HEK293 (cell line): ENCODE data around the gene MUC20.

Experiments
- CTCF ChIA-PET: fragments of 350-600 bp; formaldehyde crosslinking; extraction: SDS; loops from one replicate; lab custom pipeline; 2021; ENCODE audit warnings: antibody characterized with exemption; lab: Yijun Ruan, JAX
- POLR2A ChIA-PET: fragments of 300-600 bp; formaldehyde crosslinking; extraction: SDS; loops from one replicate; lab custom pipeline; 2020; ENCODE audit warnings: antibody characterized with exemption, inconsistent platforms; lab: Yijun Ruan, JAX
- H3K27ac ChIP-seq: fragments of 200-500 bp; sonication (Bioruptor generic); 2 replicates; pipeline ENCODE4 v1.5.1; 2014; ENCODE audit warnings: low read depth, low read length, control low read depth, inconsistent platforms; ENCODE audit errors: extremely low read depth
- H3K36me3 ChIP-seq, 2 experiments: fragments of 200-500 bp in 1 of 2; sonication (Bioruptor generic) in 1 of 2; 1 replicate in 1 of 2; 2 replicates in 1 of 2; pipeline ENCODE4 v1.5.1; 2014 to 2017; ENCODE audit warnings: inconsistent platforms in 2 of 2, low read length in 2 of 2; ENCODE audit not compliant: control insufficient read depth in 2 of 2, insufficient read depth in 1 of 2
- H3K4me1 ChIP-seq: fragments of 200-500 bp; sonication (Bioruptor generic); 2 replicates; pipeline ENCODE4 v1.5.1; 2014; ENCODE audit warnings: mild to moderate bottlenecking, low read length, inconsistent platforms; ENCODE audit not compliant: control insufficient read depth, insufficient read depth
- H3K4me3 ChIP-seq: 2 replicates; pipeline ENCODE4 v1.5.1; 2011; ENCODE audit warnings: low read depth, mild to moderate bottlenecking, control low read depth, low read length, moderate library complexity
- H3K9me3 ChIP-seq: fragments of 200-500 bp; sonication (Bioruptor generic); 2 replicates; pipeline ENCODE4 v1.5.1; 2014; ENCODE audit warnings: low read depth, low read length, inconsistent platforms; ENCODE audit not compliant: control insufficient read depth, insufficient read depth
- IKZF3 ChIP-seq: fragments of 450-650 bp; IDR thresholded peaks from 2 replicates; pipeline ENCODE4 v1.5.0; 2018; ENCODE audit warnings: missing biosample characterization, mild to moderate bottlenecking, missing genetic modification characterization, moderate library complexity
- INSM2 ChIP-seq: fragments of 450-650 bp; formaldehyde crosslinking; IDR thresholded peaks from 2 replicates; pipeline ENCODE4 v1.5.1; 2016; ENCODE audit warnings: missing biosample characterization, missing genetic modification characterization
- OSR2 ChIP-seq: fragments of 450-650 bp; formaldehyde crosslinking; IDR thresholded peaks from 2 replicates; pipeline ENCODE4 v1.5.1; 2016; ENCODE audit warnings: missing biosample characterization, missing genetic modification characterization
- PRDM6 ChIP-seq: fragments of 450-650 bp; formaldehyde crosslinking; IDR thresholded peaks from 2 replicates; pipeline ENCODE4 v1.5.1; 2017; ENCODE audit warnings: missing biosample characterization, missing genetic modification characterization
- SCRT1 ChIP-seq: fragments of 450-650 bp; formaldehyde crosslinking; IDR thresholded peaks from 2 replicates; pipeline ENCODE4 v1.5.1; 2016; ENCODE audit warnings: missing biosample characterization, missing genetic modification characterization, borderline replicate concordance
- ZEB2 ChIP-seq: fragments of 450-650 bp; formaldehyde crosslinking; IDR thresholded peaks from 2 replicates; pipeline ENCODE4 v1.5.1; 2016; ENCODE audit warnings: missing biosample characterization, missing genetic modification characterization
- ZFP41 ChIP-seq: fragments of 450-650 bp; formaldehyde crosslinking; IDR thresholded peaks from 2 replicates; pipeline ENCODE4 v1.5.1; 2016; ENCODE audit warnings: missing biosample characterization, missing genetic modification characterization, borderline replicate concordance
- ZNF155 ChIP-seq: fragments of 450-650 bp; formaldehyde crosslinking; IDR thresholded peaks from 2 replicates; pipeline ENCODE4 v1.5.1; 2016; ENCODE audit warnings: missing biosample characterization, missing genetic modification characterization
- ZNF174 ChIP-seq: fragments of 450-650 bp; formaldehyde crosslinking; IDR thresholded peaks from 2 replicates; pipeline ENCODE4 v1.5.0; 2017; ENCODE audit warnings: missing biosample characterization, mild to moderate bottlenecking, missing genetic modification characterization
- ZNF423 ChIP-seq: fragments of 450-650 bp; formaldehyde crosslinking; IDR thresholded peaks from 2 replicates; pipeline ENCODE4 v1.5.1; 2016; ENCODE audit warnings: missing biosample characterization, missing genetic modification characterization
- ZNF449 ChIP-seq: fragments of 450-650 bp; formaldehyde crosslinking; IDR thresholded peaks from 2 replicates; pipeline ENCODE4 v1.5.1; 2017; ENCODE audit warnings: missing biosample characterization, mild to moderate bottlenecking, missing genetic modification characterization, moderate library complexity
- ZNF549 ChIP-seq: fragments of 450-650 bp; IDR thresholded peaks from 2 replicates; pipeline ENCODE4 v1.5.1; 2018; ENCODE audit warnings: missing biosample characterization, missing genetic modification characterization, mild to moderate bottlenecking, inconsistent platforms, moderate library complexity
- ZNF654 ChIP-seq: fragments of 450-650 bp; formaldehyde crosslinking; IDR thresholded peaks from 2 replicates; pipeline ENCODE4 v1.5.1; 2016; ENCODE audit warnings: low read depth, missing biosample characterization, missing genetic modification characterization
- ZNF670 ChIP-seq: fragments of 450-650 bp; formaldehyde crosslinking; IDR thresholded peaks from 2 replicates; pipeline ENCODE4 v1.5.1; 2016; ENCODE audit warnings: missing biosample characterization, missing genetic modification characterization, low read depth
- ZNF777 ChIP-seq: fragments of 450-650 bp; formaldehyde crosslinking; IDR thresholded peaks from 2 replicates; pipeline ENCODE4 v1.5.1; 2017; ENCODE audit warnings: missing biosample characterization, missing genetic modification characterization, borderline replicate concordance
- ZSCAN5A ChIP-seq: fragments of 450-650 bp; formaldehyde crosslinking; IDR thresholded peaks from 2 replicates; pipeline ENCODE4 v1.5.1; 2016; ENCODE audit warnings: missing biosample characterization, missing genetic modification characterization

The MUC20 gene

GRCh38 chr3:195753581-195753980 lies 32.8 kb downstream of the MUC20 start (continued):
- TF ChIP-seq ZNF155 (tag by site-specific recombination) (no peak), ZNF174 (tag by site-specific recombination) (no peak), ZNF549 (tag by site-specific recombination) (no peak)
- TF ChIP-seq, all 188 proteins: peak for 0

GRCh38 chr3:195754141-195754540 lies 33.4 kb downstream of the MUC20 start:
- H3K4me1 ChIP-seq = no peaks in the 10 kb centered on the region
- no peaks in the 10 kb centered on the region for H3K9me3 ChIP-seq
- H3K36me3 ChIP-seq = no peaks in the 10 kb centered on the region
- H3K4me3 ChIP-seq = no peak overlapping the region
- CTCF ChIA-PET = no interaction called here
- TF ChIP-seq ZNF777 (tag by site-specific recombination) (no peak), ZFP41 (tag by site-specific recombination) (no peak), ZSCAN5A (no peak), ZNF449 (tag by site-specific recombination) (no peak), ZNF423 (tag by site-specific recombination) (no peak), INSM2 (tag by site-specific recombination) (no peak)
- no peak overlapping the region for H3K27ac ChIP-seq
- POLR2A ChIA-PET = no interaction called here

GRCh38 chr3:195754906-195755305 lies 34.1 kb downstream of the MUC20 start:
- H3K4me3 ChIP-seq = no peak overlapping the region
- no peaks in the 10 kb centered on the region for H3K36me3 ChIP-seq
- CTCF ChIA-PET = no interaction called here
- no peaks in the 10 kb centered on the region for H3K9me3 ChIP-seq
- no peak for TF ChIP-seq ZNF654 (tag by site-specific recombination)
- TF ChIP-seq OSR2 (tag by site-specific recombination) = no peak
- no peak for TF ChIP-seq ZEB2
- TF ChIP-seq PRDM6 (tag by site-specific recombination) = no peak
- TF ChIP-seq ZNF670 (tag by site-specific recombination) = no peak
- TF ChIP-seq IKZF3 (tag by site-specific recombination) = no peak
- TF ChIP-seq SCRT1 (tag by site-specific recombination) = no peak
- TF ChIP-seq, all 188 proteins: peak for 0
- POLR2A ChIA-PET = no interaction called here
- Histone ChIP-seq H3K27ac (no peak overlapping the region), H3K4me1 (no peaks in the 10 kb centered on the region)
